Neuron (in vitro differentiated cells): ENCODE data around the gene LTB4R.

ENCODE experiments used
- H2AFZ ChIP-seq: one replicate; pipeline ENCODE4 v1.6.1; 2013; ENCODE audit warnings: low read depth, mild to moderate bottlenecking, inconsistent platforms, low read length, moderate library complexity
- H3K27me3 ChIP-seq: one replicate; pipeline ENCODE4 v1.6.1; 2013; ENCODE audit warnings: low read length; ENCODE audit not compliant: insufficient read depth
- H3K36me3 ChIP-seq: one replicate; pipeline ENCODE4 v1.6.1; 2013; ENCODE audit warnings: low read length; ENCODE audit not compliant: insufficient read depth
- H3K4me1 ChIP-seq: one replicate; pipeline ENCODE4 v1.6.1; 2013; ENCODE audit warnings: low read length; ENCODE audit not compliant: insufficient read depth
- H3K4me3 ChIP-seq: 2 replicates; pipeline ENCODE4 v1.5.1; 2013; ENCODE audit warnings: mild to moderate bottlenecking, low read length, moderate library complexity
- H3K9me3 ChIP-seq: one replicate; pipeline ENCODE4 v1.6.1; 2013; ENCODE audit warnings: low read length

Gene LTB4R

DNA sequence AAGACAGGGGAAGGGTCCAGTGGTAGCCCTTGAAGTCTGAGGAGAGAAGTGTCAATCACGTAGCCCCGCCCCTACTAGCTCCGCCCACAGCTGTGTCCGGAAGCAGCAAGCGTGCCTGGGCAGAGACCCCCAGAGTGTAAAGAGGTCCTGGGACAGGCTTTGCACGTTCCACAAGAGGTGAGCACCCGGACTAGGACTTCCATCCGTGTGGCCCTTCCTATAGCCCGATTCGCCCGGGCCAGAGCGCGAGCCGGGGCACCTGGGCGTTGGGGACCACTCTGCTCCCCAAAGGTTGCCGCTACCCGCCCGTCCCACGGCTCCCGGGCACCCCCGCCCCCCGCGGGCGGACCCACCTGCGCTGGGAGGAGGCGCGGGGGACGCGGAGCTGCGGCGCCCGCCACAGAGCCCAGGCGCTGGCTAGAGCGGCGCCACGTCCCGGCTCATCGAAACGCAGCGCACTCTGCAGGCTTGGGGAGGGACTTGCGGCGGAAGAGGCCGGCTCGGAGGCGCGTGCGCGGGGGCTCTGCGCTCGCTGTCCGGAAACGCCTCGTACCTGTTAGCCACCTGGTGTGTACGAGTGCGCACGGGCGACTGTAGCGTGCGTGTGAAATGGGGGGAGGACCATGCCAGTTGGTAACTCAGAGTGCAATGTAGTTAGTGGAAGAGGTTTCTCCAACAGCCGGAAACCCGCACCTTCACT, 40.0 kb upstream of the LTB4R start, which contains the start of gene RABGGTA:
RABGGTA (minus strand) TSS at position 464 of the 700 bp plus-strand sequence. CDS start 482 bp downstream, outside the sequence.
- Histone ChIP-seq H3K27me3 (no peaks in the 10 kb centered on the region), H2AFZ (peak within 1 kb of the TSS; percentile 80)

DNA sequence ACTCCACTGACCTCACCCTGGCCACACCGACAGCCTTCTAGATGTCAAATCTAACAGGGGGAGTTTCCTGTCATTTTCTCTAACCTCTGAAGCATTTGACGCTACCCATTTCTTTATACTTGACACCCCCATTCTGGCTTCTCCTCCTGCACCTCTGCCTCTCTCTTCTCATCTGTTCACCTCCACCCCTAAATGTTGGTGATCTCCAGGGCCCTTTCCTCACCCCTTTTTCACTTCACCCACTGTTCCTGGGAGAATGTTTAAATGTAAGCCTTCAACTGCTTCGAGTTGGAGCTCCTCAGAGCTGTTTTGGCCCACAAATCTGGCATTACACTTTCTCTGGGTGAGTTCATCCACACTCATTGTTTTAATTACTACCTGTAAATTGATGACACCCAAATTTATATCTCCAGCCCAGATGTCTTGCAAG, 39.5 kb upstream of the LTB4R start:
- Histone ChIP-seq H3K4me1 (peaks cover 9% of the 10 kb centered on the region), H3K4me3 (peak overlapping the region; percentile 88), H3K27me3 (no peaks in the 10 kb centered on the region), H2AFZ (peak overlapping the region; percentile 80), H3K9me3 (no peaks in the 10 kb centered on the region), H3K36me3 (peaks cover 5% of the 10 kb centered on the region)

More for the DNA sequence above, 40.0 kb upstream of the LTB4R start, which contains the start of gene RABGGTA:
- Histone ChIP-seq H3K4me1 (peaks cover 9% of the 10 kb centered on the region), H3K4me3 (peak within 1 kb of the TSS; percentile 88), H3K9me3 (no peaks in the 10 kb centered on the region), H3K36me3 (peaks cover 9% of the 10 kb centered on the region)

DNA sequence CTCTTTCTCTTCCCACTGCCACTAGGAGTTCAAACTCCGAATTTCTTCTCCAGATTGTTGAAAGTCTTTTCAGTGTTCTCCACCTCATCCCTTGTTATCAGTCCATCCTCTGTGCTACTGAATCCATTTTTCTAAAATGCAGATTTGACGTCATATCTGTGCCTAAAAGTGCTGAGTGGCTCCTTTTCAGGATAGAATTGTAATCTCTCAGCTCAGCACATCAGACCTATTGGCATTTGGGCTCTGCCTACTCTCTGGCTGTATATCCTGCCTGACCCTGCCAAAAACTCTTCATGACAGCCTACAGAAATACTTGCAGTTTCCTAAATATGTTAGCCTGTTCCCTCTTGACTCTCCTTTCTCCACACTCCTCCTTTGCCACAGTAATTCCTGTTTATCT, 38.8 kb upstream of the LTB4R start:
- Histone ChIP-seq H3K4me3 (no peak overlapping the region), H3K36me3 (no peaks in the 10 kb centered on the region), H3K27me3 (no peaks in the 10 kb centered on the region), H3K4me1 (peaks cover 9% of the 10 kb centered on the region), H3K9me3 (no peaks in the 10 kb centered on the region), H2AFZ (no peak overlapping the region)

DNA sequence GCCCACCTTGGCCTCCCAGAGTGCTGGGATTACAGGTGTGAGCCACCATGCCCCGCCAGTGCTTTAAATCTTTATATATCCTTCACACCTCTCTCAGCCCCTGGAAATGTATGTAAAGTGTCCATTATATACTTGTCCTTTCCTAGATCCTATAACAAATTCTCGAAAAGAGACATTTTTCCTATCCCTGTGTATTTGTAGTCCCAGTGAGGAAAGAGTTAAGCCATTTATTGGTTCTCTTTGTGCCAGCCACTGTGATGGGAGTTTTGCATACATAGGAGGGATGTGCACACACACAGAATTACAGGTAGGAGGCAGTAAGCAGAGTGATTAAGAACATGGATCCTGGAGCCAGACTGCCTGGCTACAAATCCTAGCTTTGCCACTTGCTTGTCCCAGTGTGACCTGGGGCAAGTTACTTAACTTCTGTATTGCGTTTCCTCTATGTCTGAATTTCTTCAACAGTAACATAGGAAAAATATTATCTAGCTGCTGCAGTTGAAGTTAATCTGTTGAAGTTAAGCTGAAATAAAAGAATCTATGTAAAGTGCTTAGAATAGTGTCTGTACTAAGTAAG, 37.8 kb upstream of the LTB4R start:
- no peaks in the 10 kb centered on the region for H3K27me3 ChIP-seq
- no peaks in the 10 kb centered on the region for H3K9me3 ChIP-seq
- H3K36me3 ChIP-seq = no peaks in the 10 kb centered on the region
- H3K4me3 ChIP-seq = no peak overlapping the region
- peaks cover 9% of the 10 kb centered on the region for H3K4me1 ChIP-seq
- no peak overlapping the region for H2AFZ ChIP-seq

DNA sequence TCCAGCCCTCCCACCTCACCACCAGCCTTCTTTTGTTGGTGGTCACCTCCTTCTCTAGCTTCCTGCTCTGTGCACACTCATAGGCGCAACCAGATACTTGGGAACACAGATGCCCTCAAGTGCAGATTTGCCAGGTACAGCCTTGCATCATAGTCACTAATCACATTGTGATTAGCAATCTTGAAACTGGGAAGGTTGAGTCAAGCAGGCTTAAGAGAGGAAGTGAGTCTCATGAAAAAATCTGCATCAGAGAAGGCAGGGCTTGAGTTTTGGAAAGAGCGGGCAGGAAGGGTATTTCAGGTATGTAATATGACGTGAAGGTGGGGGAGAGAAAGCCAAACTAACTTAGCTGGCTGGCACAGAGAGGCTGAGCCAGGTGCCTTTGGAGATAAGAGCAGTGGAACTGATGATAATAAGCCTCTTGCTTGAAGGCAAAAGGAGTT, 37.2 kb upstream of the LTB4R start:
- H3K4me3 ChIP-seq = no peak overlapping the region
- no peak overlapping the region for H2AFZ ChIP-seq
- H3K36me3 ChIP-seq = no peaks in the 10 kb centered on the region
- H3K9me3 ChIP-seq = no peaks in the 10 kb centered on the region
- H3K4me1 ChIP-seq = peaks cover 9% of the 10 kb centered on the region
- H3K27me3 ChIP-seq = no peaks in the 10 kb centered on the region

DNA sequence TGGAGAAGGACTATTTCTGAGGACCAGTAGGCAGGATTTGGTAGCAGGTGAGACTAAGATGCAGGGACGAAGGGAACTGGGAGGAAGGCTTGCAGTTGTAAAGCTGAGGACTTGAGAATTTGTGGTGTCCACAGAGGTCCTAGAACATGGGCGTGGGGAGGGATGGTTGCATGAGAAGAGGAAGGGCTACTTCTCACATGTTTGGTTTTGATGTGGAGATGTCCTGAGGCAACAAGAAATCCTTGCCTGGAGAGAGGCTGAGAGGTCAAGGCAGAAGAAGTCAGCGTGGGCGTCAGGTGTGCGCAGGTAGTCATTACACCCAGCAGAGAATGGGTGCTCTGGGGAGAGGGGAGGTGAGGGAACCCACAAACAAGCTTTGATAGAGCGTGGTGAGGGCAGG, 34.2 kb upstream of the LTB4R start:
- no peaks in the 10 kb centered on the region for H3K27me3 ChIP-seq
- peaks cover under 1% of the 10 kb centered on the region for H3K4me1 ChIP-seq
- H2AFZ ChIP-seq = no peak overlapping the region
- no peaks in the 10 kb centered on the region for H3K9me3 ChIP-seq
- H3K36me3 ChIP-seq = no peaks in the 10 kb centered on the region
- no peak overlapping the region for H3K4me3 ChIP-seq

DNA sequence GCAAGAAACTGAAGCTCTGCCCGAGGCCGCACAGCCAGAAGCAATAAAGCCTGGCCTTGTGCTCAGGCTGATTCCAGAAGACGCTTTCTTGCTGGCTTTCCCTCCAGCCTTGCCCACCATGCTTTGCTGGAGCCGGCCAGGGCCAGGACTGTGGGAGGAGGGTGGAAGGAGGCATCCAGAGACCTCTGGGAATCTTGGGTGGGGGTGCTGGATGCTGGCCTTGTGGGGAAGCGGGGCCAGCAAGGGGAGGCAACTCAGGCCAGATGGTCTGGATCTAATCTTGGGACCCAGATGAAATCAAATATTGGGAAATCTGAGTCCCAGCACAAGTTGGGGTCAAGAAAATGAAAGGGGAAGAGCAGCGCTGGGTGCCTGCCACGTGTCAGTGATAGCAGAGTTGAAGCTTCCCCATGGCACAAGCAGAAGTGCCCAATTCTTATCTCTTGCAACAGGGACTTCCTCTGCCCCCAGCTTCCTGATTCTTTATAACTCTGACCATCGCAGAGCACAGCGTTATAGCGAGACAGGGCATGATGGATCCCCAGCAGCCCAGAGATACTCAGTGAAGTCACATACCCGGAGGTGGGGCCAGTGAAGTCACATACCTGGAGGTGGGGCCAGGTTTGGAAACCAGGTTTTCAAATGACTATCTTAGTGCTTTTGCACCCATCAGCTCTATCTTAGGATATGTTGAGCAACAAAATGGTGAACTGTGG, 33.5 kb upstream of the LTB4R start:
- H3K4me1 ChIP-seq = no peaks in the 10 kb centered on the region
- H3K27me3 ChIP-seq = no peaks in the 10 kb centered on the region
- no peak overlapping the region for H2AFZ ChIP-seq
- H3K4me3 ChIP-seq = no peak overlapping the region
- no peaks in the 10 kb centered on the region for H3K36me3 ChIP-seq
- no peaks in the 10 kb centered on the region for H3K9me3 ChIP-seq

DNA sequence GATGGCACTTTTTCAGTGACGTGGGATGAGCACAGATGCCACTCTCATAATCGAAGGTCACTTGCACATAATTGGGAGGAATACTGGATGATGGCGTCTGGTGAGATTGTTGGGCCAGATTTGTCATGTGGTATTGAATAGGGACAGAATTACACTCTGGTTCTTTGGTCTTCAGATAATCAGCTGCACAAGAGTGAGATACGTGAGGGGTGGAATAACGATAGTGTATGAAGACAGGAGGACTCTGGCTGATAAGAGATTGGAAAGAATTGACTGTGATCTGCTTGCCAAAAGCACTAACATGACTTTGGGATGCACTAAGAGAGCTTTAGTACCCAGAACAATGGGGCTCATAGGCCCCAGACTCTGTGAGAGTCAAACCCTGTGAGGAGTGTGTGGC, 32.9 kb upstream of the LTB4R start:
- H3K36me3 ChIP-seq = no peaks in the 10 kb centered on the region
- no peaks in the 10 kb centered on the region for H3K9me3 ChIP-seq
- no peaks in the 10 kb centered on the region for H3K27me3 ChIP-seq
- H3K4me3 ChIP-seq = no peak overlapping the region
- H3K4me1 ChIP-seq = no peaks in the 10 kb centered on the region
- H2AFZ ChIP-seq = no peak overlapping the region

DNA sequence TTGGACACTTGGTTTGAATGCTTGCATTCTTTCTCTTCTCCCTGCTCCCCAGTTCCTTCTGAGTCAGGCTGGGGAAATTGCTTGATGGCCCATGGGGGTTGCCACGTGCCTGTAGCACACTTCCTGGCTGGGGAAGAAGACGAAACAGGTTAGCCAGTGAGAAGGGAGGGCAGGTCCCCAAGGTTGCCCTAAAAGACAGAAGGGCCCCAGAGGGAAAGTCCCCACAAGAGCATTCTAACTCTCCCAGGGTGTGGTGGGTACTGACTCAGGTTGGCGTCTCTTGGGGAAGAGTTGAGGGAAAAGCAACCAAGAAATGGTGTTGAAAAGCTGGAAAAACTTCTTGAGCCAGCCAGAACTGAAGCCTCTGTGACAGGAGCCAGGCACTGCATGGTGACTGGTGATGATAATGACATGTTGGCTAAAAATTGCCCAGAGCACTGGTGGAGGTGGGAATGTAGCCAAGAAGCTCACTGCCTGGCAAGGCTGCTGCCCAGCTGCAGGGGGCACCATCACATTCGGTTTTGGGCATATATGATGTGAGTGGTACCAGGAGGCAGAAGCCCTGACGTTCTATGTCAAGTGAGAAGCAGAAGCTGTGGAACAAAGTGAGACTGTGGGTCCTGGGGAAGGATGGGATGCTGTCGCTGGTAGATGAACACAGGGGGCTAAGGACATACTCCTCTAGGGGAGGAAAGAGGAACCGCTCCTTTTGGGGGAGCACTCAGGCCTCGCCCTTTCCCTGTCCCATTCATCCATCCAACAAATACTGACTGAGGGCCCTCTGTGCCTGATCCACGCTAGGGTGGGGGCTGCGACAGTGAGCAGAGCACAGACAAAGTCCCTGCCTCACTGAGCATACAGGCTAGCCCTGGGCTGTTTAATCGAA, 31.8 kb upstream of the LTB4R start:
- H3K4me3 ChIP-seq = no peak overlapping the region
- no peaks in the 10 kb centered on the region for H3K36me3 ChIP-seq
- H3K9me3 ChIP-seq = no peaks in the 10 kb centered on the region
- H2AFZ ChIP-seq = no peak overlapping the region
- H3K4me1 ChIP-seq = no peaks in the 10 kb centered on the region
- no peaks in the 10 kb centered on the region for H3K27me3 ChIP-seq

DNA sequence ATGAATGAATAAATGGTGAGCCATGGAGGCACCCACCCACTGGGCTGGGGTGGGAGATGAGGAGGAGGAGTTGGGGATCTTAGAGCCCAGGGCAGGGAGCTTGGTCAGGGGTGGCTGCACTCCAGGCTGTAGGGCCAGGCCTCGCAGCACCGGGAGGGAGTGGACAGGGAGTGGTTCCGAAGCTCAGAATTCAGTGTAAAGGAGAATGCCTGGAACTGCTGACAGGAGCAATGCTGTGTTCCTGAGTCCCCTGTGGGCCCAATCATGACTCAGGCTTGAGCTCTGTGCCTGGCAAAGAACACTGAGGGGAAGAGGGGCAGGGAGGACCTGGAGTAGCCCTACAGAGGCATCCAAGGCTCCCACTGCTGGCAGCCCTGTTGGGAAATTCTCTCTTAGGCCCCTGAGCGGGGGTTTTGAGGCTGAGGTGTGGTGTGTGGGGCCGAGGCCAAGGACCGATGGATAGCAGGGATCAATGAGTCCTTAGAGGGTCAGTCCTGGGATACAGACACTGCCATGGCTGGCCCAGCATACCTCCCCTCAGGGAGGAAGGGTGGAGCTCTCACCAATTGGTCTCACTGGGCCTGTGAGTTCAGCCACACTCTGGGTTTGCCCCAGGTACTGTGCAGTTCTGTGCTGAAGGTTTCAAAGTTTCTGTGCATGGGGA, 30.4 kb upstream of the LTB4R start:
- H3K36me3 ChIP-seq = no peaks in the 10 kb centered on the region
- no peaks in the 10 kb centered on the region for H3K9me3 ChIP-seq
- H3K27me3 ChIP-seq = no peaks in the 10 kb centered on the region
- no peaks in the 10 kb centered on the region for H3K4me1 ChIP-seq
- no peak overlapping the region for H2AFZ ChIP-seq
- no peak overlapping the region for H3K4me3 ChIP-seq

DNA sequence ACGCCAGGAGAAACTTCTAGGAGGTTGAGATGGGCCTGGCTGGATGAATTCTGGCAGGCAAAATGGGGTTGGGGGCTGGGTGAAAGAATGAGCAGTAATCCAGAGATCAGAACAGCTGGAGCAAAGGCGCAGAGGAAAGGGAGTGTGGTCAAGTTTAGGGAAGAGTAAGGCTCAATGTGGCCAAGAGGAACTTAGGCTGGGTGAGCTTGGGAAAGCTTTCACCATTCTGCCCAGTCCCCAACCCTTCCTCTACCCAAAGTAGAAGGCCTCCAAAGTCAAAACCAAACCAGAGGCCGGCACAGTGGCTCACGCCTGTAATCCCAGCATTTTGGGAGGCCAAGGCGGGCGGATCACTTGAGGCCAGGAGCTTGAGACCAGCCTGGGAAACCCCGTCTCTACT, 29.7 kb upstream of the LTB4R start:
- Histone ChIP-seq H3K36me3 (no peaks in the 10 kb centered on the region), H2AFZ (no peak overlapping the region)

DNA sequence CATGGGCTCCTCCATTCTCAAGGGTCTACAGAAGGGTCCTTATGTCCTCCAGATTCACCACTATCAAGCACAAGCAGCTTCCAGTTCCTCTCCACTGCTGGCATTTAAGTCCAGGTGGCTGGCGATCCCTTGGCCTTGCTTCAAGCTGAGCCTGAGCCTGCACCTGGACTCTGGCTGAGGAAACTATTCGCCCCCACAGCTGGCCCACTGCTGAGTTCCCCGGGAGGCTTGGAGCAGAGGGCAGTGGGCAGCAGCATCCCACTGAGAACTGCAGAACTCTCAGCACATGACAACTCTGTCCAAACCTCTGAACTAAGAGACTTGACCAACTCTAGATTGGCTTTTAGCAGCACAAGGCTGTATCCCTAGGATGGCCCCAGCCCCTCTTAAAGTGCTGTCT, 28.6 kb upstream of the LTB4R start:
- Histone ChIP-seq H3K36me3 (no peaks in the 10 kb centered on the region), H2AFZ (no peak overlapping the region), H3K4me1 (no peaks in the 10 kb centered on the region), H3K27me3 (no peaks in the 10 kb centered on the region), H3K4me3 (no peak overlapping the region), H3K9me3 (no peaks in the 10 kb centered on the region)

More for the DNA sequence above, 29.7 kb upstream of the LTB4R start:
- Histone ChIP-seq H3K9me3 (no peaks in the 10 kb centered on the region), H3K4me3 (no peak overlapping the region), H3K27me3 (no peaks in the 10 kb centered on the region), H3K4me1 (no peaks in the 10 kb centered on the region)
